Left renal pelvis (tissue), 4 donors: ENCODE measurements around the gene CHORDC1. TPM values are rescaled to one million over a fixed set of nuclear protein-coding genes. Genes with fewer than 3 reads are reported as not detected.
"Not testable (repeated sequence)": the region's sequence is repeated elsewhere in the genome, so short reads cannot be mapped to it uniquely, and the experiment has no call there.

Experiments used
- DNase-seq, 4 donors: peaks; one replicate each; pipeline ENCODE4 v3.0.0-alpha.2; 2013; ENCODE audit warnings: low read depth in 4 of 4, low spot score in 3 of 4
- polyA plus RNA-seq, 4 donors: library from polyadenylated mRNA; unstranded; fragments of 120-200 nt; gene quantifications; one replicate each; pipeline ENCODE4 v1.2.1, GENCODE V29; 2013; ENCODE audit not compliant: insufficient read length in 4 of 4

The CHORDC1 gene
- polyA plus RNA-seq, 4 donors: 39.2 to 62.6 (median 51.4) TPM

DNA sequence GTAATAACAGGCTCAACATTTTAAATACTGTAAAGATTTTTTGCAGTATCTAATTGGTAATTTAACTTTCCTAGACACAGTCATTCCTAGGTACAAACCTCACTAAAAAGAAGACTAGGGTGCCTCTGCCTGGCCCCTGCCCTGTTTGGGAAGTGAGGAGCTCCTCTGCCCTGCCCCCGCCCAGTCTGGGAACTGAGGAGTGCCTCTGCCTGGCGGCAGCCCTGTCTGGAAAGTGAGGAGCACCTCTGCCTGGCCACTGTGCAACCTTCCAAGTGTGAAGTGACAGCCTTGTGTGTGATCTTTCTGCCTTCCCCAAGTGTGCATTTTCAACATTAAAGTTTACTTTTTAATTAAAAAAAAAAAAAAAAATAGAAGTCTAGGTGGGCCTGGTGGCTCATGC, 4.2 kb downstream of the CHORDC1 start:
- no peak for DNase-seq

DNA sequence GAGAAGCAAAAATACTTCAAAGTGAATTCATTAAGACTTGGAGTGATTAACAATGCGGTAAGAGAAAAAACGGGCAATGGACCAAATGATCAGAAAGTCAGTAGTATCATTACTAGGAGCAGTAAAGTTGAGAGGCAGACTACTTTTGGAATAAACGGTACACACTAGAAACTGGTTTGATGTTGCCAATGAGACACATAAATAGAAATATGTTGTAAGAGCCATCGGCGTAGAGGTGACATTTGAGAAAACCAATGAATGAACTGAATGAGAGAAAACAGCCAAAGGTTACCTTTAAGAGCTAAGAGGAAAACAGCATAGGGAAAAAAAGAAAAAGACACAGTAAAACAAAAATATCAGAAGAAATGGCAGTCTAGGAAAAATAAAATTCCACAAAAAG, 6.2 kb downstream of the CHORDC1 start:
- no peak for DNase-seq

GRCh38 chr11:90213322-90213721, 9.5 kb downstream of the CHORDC1 start:
- no peak for DNase-seq

DNA sequence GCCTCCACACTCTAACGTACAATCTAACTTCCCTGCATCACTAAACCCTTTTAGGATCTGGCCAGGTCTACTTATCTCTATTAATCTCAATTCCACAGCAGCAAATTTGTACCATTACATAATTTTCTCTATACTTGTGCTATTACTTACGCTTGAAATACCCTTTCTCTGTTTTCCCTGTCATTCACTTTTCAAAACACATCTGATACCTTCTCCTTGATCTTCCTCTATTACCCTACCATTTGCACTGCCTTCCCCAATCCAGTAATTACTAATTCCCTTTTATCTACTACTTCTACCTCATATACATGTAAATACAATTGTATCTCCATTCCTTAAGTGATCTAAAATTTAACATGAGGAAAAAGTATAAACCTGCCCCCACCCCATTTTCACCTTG, 14.0 kb downstream of the CHORDC1 start:
- DNase-seq: no peak

DNA sequence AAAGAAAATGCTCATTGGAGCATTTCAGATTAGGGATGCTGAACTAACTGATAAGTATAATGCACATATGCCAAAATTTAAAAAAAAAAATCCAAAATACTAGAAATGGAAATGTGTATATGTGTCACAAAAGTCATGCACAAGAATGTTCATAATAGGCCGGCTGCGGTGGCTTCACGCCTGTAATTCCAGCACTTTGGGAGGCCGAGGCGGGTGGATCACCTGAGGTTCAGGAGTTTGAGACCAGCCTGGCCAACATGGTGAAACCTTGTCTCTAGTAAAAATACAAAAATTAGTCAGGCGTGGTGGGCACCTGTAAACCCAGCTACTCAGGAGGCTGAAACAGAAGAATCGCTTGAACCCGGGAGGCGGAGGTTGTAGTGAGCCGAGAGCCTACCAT, 14.9 kb downstream of the CHORDC1 start:
- not testable (repeated sequence) for DNase-seq

DNA sequence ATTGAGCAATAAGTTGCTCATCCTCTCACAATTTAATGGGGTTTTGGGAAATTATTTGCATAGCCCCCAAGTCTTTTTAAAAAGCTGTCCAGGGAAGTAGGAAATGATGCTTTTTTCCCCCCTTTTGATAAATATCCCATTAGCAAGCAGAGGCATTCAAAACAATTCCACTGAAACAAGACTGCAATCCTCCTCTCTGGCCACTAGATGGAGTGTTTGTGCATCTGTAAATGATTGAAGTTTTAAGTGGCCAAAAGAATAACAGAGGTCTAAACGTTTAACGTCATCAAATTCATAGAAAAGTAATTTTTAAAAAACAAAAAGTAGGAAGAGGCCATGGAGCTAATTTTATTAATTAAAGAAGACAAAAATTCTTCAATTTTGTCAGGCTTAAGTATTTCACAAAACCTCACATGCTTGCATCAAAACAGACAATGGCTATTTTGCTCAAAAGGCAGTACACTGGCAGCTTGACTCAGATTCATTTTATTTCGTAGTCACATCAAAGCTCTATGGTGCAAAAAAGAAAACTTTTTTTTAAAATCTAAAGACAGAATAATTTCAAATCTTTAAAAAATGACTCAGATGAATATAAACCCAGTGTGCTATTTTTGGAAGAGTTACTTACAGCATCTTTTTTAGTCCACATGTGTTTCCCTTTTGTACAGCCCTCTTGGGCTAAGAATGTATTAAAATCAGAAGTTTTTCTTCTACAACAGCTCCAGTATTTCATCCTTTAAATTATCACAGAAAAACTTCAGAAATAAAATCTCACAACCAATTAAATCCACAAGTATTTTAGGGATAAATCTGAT, 17.8 kb downstream of the CHORDC1 start:
- DNase-seq: peak in 2 of 4 donors; percentile 18 to 25

GRCh38 chr11:90204407-90204806, 18.4 kb downstream of the CHORDC1 start:
- no peak for DNase-seq

DNA sequence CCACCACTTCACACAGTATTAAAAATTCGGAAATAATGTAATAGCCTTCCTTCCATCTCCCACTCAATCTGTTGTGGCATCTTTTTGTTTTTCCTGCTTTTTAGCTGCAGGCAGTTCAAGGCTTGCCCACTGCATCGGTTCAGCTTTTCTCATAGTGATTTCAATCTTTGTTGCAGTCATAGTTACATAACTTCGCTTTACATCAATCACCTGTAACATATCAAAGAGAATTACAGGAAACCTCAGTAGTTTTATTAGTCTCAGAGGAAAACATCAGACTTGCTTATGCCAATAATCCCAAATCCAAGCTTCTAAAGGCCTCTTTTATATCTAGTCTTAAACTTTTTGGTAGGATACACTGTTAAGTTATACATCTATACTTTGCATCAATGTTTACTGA, 20.5 kb downstream of the CHORDC1 start:
- DNase-seq: no peak

- DNase-seq: no peak
These were observed 25.5 kb downstream of the CHORDC1 start for GRCh38 chr11:90197377-90197776.

- no peak for DNase-seq
These were observed 29.8 kb downstream of the CHORDC1 start for GRCh38 chr11:90192869-90193582.

DNA sequence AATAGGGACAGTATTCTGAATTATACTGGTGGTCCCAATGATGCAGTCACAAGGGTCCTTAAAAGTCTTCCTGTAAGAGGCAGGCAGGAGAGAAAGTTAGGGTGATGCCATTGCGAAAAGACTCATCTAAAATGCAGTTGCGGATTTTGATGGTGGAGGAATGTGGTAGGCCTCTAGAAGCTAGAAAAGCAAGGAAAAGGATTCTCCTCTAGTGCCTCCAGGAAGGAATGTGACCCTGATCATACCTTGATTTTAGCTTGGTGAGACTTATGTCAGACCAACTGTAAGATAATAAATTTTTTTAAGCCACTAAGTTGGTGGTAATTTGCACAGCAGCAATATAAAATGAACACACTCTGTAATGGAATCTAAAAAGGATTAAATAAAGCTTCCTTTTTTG, 33.8 kb downstream of the CHORDC1 start:
- DNase-seq: no peak

DNA sequence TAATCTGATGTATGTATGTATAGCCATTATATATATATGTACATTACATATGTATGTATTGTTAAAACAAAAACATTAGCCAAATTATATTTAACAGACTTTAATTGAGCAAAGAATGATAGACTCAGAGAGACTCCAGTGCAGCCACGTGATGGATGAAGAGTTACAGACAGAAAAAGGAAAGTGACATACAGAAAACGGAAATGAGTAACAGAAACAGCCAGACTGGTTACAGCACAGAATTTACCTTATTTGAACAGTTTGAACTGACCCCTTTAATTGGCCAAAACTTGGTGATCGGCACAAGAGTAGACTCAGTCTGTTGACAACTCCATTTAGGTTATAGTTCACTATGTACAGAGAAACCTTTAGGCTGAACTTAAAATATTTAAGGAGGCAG, 35.0 kb downstream of the CHORDC1 start:
- no peak for DNase-seq

DNA sequence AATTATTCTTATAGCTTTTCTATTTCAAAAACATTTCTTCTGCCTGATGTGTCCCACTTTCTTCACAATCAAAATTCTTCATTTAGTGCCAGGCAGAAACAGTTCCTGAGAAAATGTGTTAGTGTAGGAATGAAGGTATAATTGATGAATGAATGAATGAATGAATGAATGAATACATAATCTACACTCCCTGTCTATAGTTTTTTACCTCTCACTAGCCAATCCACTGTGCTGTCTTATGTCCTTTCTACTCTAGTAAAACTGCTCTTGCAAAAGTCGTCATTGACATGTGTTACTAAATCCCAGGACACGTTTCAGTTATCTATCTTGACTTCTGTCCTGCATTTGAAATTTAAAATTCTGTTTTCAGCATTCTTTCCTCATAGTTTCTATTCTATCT, 42.9 kb downstream of the CHORDC1 start:
- DNase-seq: no peak

DNA sequence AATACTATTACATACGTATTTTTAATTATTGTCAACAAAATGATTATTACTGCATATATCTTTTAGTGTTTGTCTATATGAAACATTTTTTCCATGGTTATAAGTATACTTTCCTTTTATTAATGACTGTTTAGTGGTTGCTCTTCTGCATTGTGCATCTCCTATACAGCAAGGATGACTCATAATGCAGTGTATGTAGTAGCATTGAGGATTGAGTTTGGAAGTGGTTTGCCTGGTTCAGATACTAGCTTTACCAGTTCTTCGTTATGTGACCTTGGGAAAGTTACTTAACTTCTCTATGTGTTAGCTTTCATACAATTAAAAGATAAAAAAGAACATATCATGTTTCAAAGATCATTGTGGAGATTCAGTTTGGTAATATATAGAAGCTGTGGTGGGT, 44.1 kb downstream of the CHORDC1 start:
- no peak for DNase-seq

DNA sequence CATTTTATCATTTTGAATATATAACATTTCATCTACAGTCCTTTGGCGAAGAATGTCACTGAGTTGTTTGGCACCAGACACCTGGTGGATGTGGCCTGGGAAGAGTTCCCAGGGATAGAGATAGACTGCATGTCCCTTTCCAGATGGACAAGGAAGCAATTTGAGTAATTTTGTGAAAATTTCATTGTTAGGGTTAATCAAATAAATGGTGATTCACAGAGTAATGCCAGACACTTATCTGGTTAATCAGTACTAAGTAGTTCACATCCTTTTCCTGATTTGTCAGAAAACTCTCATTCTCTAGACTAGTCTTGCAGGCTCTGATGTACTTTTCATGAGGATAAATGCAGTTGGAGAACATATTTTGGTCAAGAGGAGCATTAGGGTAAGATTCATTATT, 46.8 kb downstream of the CHORDC1 start:
- DNase-seq: no peak

- DNase-seq: no peak
These were observed 51.5 kb downstream of the CHORDC1 start for GRCh38 chr11:90171359-90171758.

DNA sequence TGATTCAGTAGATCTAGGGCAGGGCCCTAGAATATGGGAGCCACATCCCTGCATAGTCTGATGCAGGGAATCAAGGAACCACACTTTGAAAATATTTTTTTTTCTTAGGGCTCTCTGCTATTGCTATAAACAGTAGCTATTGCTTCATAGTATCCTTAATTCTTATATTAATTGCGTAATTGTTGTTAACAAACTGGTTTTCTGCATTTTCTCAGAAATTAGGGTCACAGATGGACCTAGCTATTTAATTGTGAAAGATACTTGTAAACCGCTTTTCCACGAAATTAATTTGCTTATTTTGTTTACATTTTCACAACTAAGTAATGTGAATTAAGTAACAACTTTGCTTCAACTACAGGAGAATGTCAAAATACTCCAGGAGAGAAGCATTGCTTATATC, 54.3 kb downstream of the CHORDC1 start:
- DNase-seq: no peak

DNA sequence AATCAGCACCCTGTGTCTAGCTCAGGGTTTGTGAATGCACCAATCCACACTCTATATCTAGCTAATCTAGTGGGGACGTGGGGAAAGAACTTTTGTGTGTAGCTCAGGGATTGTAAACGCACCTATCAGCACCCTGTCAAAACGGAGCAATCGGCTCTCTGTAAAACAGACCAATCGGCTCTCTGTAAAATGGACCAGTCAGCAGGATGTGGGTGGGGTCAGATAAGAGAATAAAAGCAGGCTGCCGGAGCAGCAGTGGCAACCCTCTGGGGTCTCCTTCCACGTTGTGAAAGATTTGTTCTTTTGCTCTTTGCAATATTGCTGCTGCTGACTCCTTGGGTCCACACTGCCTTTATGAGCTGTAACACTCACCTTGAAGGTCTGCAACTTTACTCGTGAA, 55.1 kb downstream of the CHORDC1 start:
- DNase-seq: not testable (repeated sequence)

DNA sequence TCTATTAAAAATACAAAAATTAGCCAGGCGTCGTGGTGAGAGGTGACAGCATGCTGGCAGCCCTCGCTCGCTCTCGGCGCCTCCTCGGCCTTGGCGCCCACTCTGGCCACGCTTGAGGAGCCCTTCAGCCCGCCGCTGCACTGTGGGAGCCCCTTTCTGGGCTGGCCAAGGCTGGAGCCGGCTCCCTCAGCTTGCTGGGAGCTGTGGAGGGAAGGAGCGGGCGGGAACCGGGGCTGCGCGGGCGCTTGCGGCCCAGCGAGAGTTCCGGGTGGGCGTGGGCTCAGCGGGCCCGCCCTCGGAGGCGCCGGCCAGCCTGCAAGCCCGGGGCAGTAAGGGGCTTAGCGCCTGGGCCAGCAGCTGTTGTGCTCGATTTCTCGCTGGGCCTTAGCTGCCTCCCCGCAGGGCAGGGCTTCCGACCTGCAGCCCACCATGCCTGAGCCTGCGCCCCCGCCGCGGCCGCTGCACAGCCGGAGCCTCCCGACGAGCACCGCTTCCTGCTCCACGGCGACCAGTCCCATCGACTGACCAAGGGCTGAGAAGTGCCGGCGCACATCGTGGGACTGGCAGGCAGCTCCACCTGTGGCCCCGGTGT, 55.8 kb downstream of the CHORDC1 start:
- DNase-seq: not testable (repeated sequence)
